Astrocyte (in vitro differentiated cells and primary cell): ENCODE measurements around the gene GABPB1. TPM values are rescaled to one million over a fixed set of nuclear protein-coding genes. Genes with fewer than 3 reads are reported as not detected.

ENCODE experiments used
- DNase-seq: peaks from one replicate; pipeline ENCODE4 v3.0.0-alpha.2; 2010; ENCODE audit warnings: low read depth
- FAIRE-seq: peaks from 2 replicates; lab custom pipeline; 2011; peaks lifted over from hg19 to GRCh38; lab: Jason Lieb, UNC
- H2AFZ ChIP-seq: 2 replicates; pipeline ENCODE4 v1.6.0; 2012; ENCODE audit warnings: low read depth, low read length, inconsistent platforms
- H3K27ac ChIP-seq: 2 replicates; pipeline ENCODE4 v1.5.1; 2011; ENCODE audit warnings: low read depth, low read length, inconsistent platforms
- H3K27me3 ChIP-seq: 2 replicates; pipeline ENCODE4 v1.6.0; 2011; ENCODE audit warnings: low read length, inconsistent platforms; ENCODE audit not compliant: insufficient read depth
- H3K36me3 ChIP-seq: 2 replicates; pipeline ENCODE4 v1.5.1; 2011; ENCODE audit warnings: low read length, inconsistent platforms; ENCODE audit not compliant: insufficient read depth
- H3K4me1 ChIP-seq: 2 replicates; pipeline ENCODE4 v1.5.1; 2011; ENCODE audit warnings: low read length, inconsistent platforms; ENCODE audit not compliant: insufficient read depth
- H3K4me2 ChIP-seq: 2 replicates; pipeline ENCODE4 v1.6.0; 2012; ENCODE audit warnings: low read length, inconsistent platforms
- H3K4me3 ChIP-seq: 2 replicates; pipeline ENCODE4 v1.5.1; 2011; ENCODE audit warnings: low read depth, mild to moderate bottlenecking, low read length, inconsistent platforms; ENCODE audit not compliant: insufficient read depth
- H3K79me2 ChIP-seq: 2 replicates; pipeline ENCODE4 v1.6.0; 2012; ENCODE audit warnings: mild to moderate bottlenecking, low read length, inconsistent platforms; ENCODE audit not compliant: insufficient read depth
- H3K9ac ChIP-seq: 2 replicates; pipeline ENCODE4 v1.6.0; 2012; ENCODE audit warnings: mild to moderate bottlenecking, low read length, inconsistent platforms
- H3K9me3 ChIP-seq: 2 replicates; pipeline ENCODE4 v1.5.1; 2012; ENCODE audit warnings: low read depth, mild to moderate bottlenecking, low read length, inconsistent platforms; ENCODE audit not compliant: insufficient read depth
- H4K20me1 ChIP-seq: 2 replicates; pipeline ENCODE4 v1.6.0; 2012; ENCODE audit warnings: low read length, inconsistent platforms; ENCODE audit not compliant: insufficient read depth
- H3K27ac Mint-ChIP-seq: one replicate; pipeline ENCODE4 v1.8.0; 2021; ENCODE audit warnings: mild to moderate bottlenecking, mixed read lengths; ENCODE audit not compliant: unreplicated experiment
- H3K27me3 Mint-ChIP-seq: one replicate; pipeline ENCODE4 v1.8.0; 2021; ENCODE audit warnings: low read depth, mixed read lengths; ENCODE audit not compliant: unreplicated experiment
- H3K36me3 Mint-ChIP-seq: one replicate; pipeline ENCODE4 v1.8.0; 2021; ENCODE audit warnings: low read depth, mixed read lengths; ENCODE audit not compliant: unreplicated experiment
- H3K4me1 Mint-ChIP-seq: one replicate; pipeline ENCODE4 v1.8.0; 2021; ENCODE audit warnings: low read depth, mixed read lengths; ENCODE audit not compliant: unreplicated experiment
- H3K4me3 Mint-ChIP-seq: one replicate; pipeline ENCODE4 v1.8.0; 2021; ENCODE audit warnings: mild to moderate bottlenecking, moderate library complexity, mixed read lengths; ENCODE audit not compliant: unreplicated experiment
- H3K9me3 Mint-ChIP-seq: one replicate; pipeline ENCODE4 v1.8.0; 2021; ENCODE audit warnings: mild to moderate bottlenecking, mixed read lengths; ENCODE audit not compliant: unreplicated experiment
- CTCF ChIP-seq: IDR thresholded peaks from 2 replicates; pipeline ENCODE4 v1.5.1; 2011; ENCODE audit warnings: low read depth, mild to moderate bottlenecking, inconsistent platforms, low read length, moderate library complexity; ENCODE audit not compliant: insufficient read depth
- EZH2 ChIP-seq: IDR thresholded peaks from 2 replicates; pipeline ENCODE4 v1.6.1; 2012; ENCODE audit warnings: mild to moderate bottlenecking, low read length, inconsistent platforms; ENCODE audit not compliant: insufficient read depth
- total RNA-seq: library from RNA; stranded (reverse); gene quantifications from 2 replicates; pipeline ENCODE4 v1.2.1, GENCODE V29; 2021

Gene GABPB1
- total RNA-seq, 1 donor from 2014 or later = 33.5 TPM

- FAIRE-seq (no peak), DNase-seq (peak; percentile 12)
- Mint-ChIP-seq H3K36me3 (no peaks in the 10 kb centered on the region), H3K4me1 (peaks cover 8% of the 10 kb centered on the region), H3K27me3 (peaks cover 7% of the 10 kb centered on the region), H3K9me3 (peaks cover 2% of the 10 kb centered on the region), H3K4me3 (no peak overlapping the region), H3K27ac (no peak overlapping the region)
- no peaks in the 10 kb centered on the region for H3K79me2 ChIP-seq
- no peak overlapping the region for H3K4me3 ChIP-seq
- no peaks in the 10 kb centered on the region for H4K20me1 ChIP-seq
- H3K36me3 ChIP-seq = no peaks in the 10 kb centered on the region
- H2AFZ ChIP-seq = no peak overlapping the region
- no peak overlapping the region for H3K4me2 ChIP-seq
- H3K27ac ChIP-seq = no peak overlapping the region
- TF ChIP-seq CTCF (no peak), EZH2 (no peak)
- peaks cover 10% of the 10 kb centered on the region for H3K27me3 ChIP-seq
- no peaks in the 10 kb centered on the region for H3K4me1 ChIP-seq
- no peaks in the 10 kb centered on the region for H3K9me3 ChIP-seq
- H3K9ac ChIP-seq = no peak overlapping the region
These were observed 103.3 kb downstream of the GABPB1 start for GRCh38 chr15:50251638-50252182.

GRCh38 chr15:50250760-50251394 lies 104.1 kb downstream of the GABPB1 start:
- Histone ChIP-seq H3K9ac (no peak overlapping the region), H3K79me2 (no peaks in the 10 kb centered on the region), H3K4me1 (no peaks in the 10 kb centered on the region), H3K4me2 (no peak overlapping the region), H2AFZ (no peak overlapping the region), H3K4me3 (no peak overlapping the region), H3K27ac (no peak overlapping the region), H3K36me3 (no peaks in the 10 kb centered on the region), H4K20me1 (no peaks in the 10 kb centered on the region), H3K9me3 (no peaks in the 10 kb centered on the region), H3K27me3 (peaks cover 10% of the 10 kb centered on the region)
- Mint-ChIP-seq H3K27me3 (peaks cover 7% of the 10 kb centered on the region), H3K9me3 (no peaks in the 10 kb centered on the region), H3K4me3 (no peak overlapping the region), H3K36me3 (no peaks in the 10 kb centered on the region), H3K4me1 (peaks cover 8% of the 10 kb centered on the region), H3K27ac (no peak overlapping the region)
- DNase-seq (no peak), FAIRE-seq (no peak)
- TF ChIP-seq EZH2 (no peak), CTCF (no peak)

- peaks cover 10% of the 10 kb centered on the region for H3K27me3 ChIP-seq
- Mint-ChIP-seq H3K27me3 (peaks cover 7% of the 10 kb centered on the region), H3K27ac (no peak overlapping the region), H3K36me3 (no peaks in the 10 kb centered on the region), H3K9me3 (no peaks in the 10 kb centered on the region), H3K4me3 (no peak overlapping the region), H3K4me1 (peaks cover 8% of the 10 kb centered on the region)
- no peak overlapping the region for H3K4me3 ChIP-seq
- H3K4me1 ChIP-seq = no peaks in the 10 kb centered on the region
- no peak overlapping the region for H3K4me2 ChIP-seq
- no peaks in the 10 kb centered on the region for H3K36me3 ChIP-seq
- no peaks in the 10 kb centered on the region for H4K20me1 ChIP-seq
- FAIRE-seq = no peak
- no peak overlapping the region for H3K9ac ChIP-seq
- DNase-seq = no peak
- H3K27ac ChIP-seq = no peak overlapping the region
- TF ChIP-seq CTCF (no peak), EZH2 (no peak)
- no peaks in the 10 kb centered on the region for H3K9me3 ChIP-seq
- no peak overlapping the region for H2AFZ ChIP-seq
- no peaks in the 10 kb centered on the region for H3K79me2 ChIP-seq
These were observed 105.3 kb downstream of the GABPB1 start for GRCh38 chr15:50249704-50250103.
